Thyroid gland (tissue), 4 donors: ENCODE data around the gene LIPH. TPM values are rescaled to one million over a fixed set of nuclear protein-coding genes. Genes with fewer than 3 reads are reported as not detected.
"Not testable (repeated sequence)": the region's sequence is repeated elsewhere in the genome, so short reads cannot be mapped to it uniquely, and the experiment has no call there.

Experiments
- DNase-seq, 2 donors: peaks; one replicate each; pipeline ENCODE4 v3.0.0-alpha.2; 2019
- H3K27ac ChIP-seq, 3 donors: fragments of 200-600 bp; sonication (generic); 1 replicate in 2 of 3; 2 replicates in 1 of 3; pipeline ENCODE4 v1.5.1; 2016 to 2019; ENCODE audit warnings: mild to moderate bottlenecking in 1 of 3, moderate library complexity in 1 of 3
- H3K27me3 ChIP-seq: fragments of 200-600 bp; sonication (generic); one replicate; pipeline ENCODE4 v1.5.1; 2019
- H3K36me3 ChIP-seq, 2 donors: fragments of 200-600 bp; sonication (generic); one replicate each; pipeline ENCODE4 v1.5.1; 2016 to 2019
- H3K4me1 ChIP-seq, 2 donors: fragments of 200-600 bp; sonication (generic); one replicate each; pipeline ENCODE4 v1.5.1; 2017 to 2019
- H3K4me3 ChIP-seq, 3 donors: fragments of 200-600 bp; sonication (generic); replicated peaks in 1 of 3; 1 replicate in 2 of 3; 2 replicates in 1 of 3; pipeline ENCODE4 v1.5.1; 2016; ENCODE audit warnings: mild to moderate bottlenecking in 1 of 3
- H3K9me3 ChIP-seq: fragments of 200-600 bp; sonication (generic); one replicate; pipeline ENCODE4 v1.5.1; 2017
- CTCF ChIP-seq, 6 experiments: fragments of 200-600 bp in 3 of 6; fragments of 450-650 bp in 3 of 6; sonication (generic) in 3 of 6; IDR thresholded peaks; one replicate each; pipeline ENCODE4 v1.5.1; 2016 to 2019; ENCODE audit warnings: antibody characterized with exemption in 6 of 6, mild to moderate bottlenecking in 2 of 6, inconsistent platforms in 1 of 6, moderate library complexity in 1 of 6
- POLR2A ChIP-seq, 2 donors: fragments of 450-650 bp; IDR thresholded peaks; one replicate each; pipeline ENCODE4 v1.6.1; 2017; ENCODE audit warnings: antibody characterized with exemption in 2 of 2, mild to moderate bottlenecking in 2 of 2, moderate library complexity in 1 of 2
- WGBS, 2 donors: methylation state at CpG; one replicate each; pipeline ENCODE4 v1.1.5; 2017; 5-methylcytosine and 5-hydroxymethylcytosine counted together
- intact Hi-C: fragments of 100-400 bp; cut with DNase I; formaldehyde crosslinking; loops from one replicate; pipeline ENCODE4 v1.15.1; 2023
- total RNA-seq, 4 donors: library from RNA; depleted of rRNA; stranded (reverse); fragments of >200 nt; gene quantifications; one replicate each; pipeline ENCODE4 v1.2.3, GENCODE V29; 2016

The LIPH gene
- total RNA-seq, 4 donors from 2014 or later, result 0.13 to 0.81 (median 0.29) TPM; not detected in 1

- H3K27ac ChIP-seq, result no peak overlapping the region
- H3K27me3 ChIP-seq, result no peaks in the 10 kb centered on the region
- no peaks in the 10 kb centered on the region for H3K4me1 ChIP-seq
- no peak overlapping the region for H3K4me3 ChIP-seq
- no peaks in the 10 kb centered on the region for H3K9me3 ChIP-seq
- TF ChIP-seq POLR2A (IDR thresholded peaks at IDR 0.05), result no peak
- intact Hi-C loops, result no loop called here
- H3K36me3 ChIP-seq, result peaks cover 20% of the 10 kb centered on the region in 2 donors
- 96 to 97% methylated on average over 13 to 15 of the region's 15 CpGs for WGBS, 2 donors
- DNase-seq, result no peak
Measured at GRCh38 chr3:185473290-185473815, 79.0 kb downstream of the LIPH start.

DNA sequence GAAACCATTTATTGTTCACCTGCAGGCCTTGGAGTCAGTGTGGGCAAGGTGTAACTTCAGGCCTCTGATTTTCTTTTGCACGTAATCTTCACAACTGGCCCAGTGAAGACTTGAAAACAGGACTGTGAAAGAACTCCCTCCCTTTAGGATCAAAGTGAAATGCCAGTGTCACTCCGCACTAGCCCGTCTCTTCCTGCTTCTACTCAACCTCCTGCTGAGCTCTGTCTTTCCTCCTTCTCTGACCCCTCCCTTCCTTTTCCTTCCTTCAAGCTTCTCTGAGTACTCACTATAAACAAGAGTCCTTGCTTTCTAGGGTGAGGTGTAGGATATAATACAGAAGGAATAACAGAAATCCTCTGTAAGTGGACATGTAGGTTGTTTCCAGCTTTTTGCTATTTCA lies 82.1 kb downstream of the LIPH start:
- intact Hi-C loops, result no loop called here
- Histone ChIP-seq H3K9me3 (no peaks in the 10 kb centered on the region), H3K27me3 (no peaks in the 10 kb centered on the region), H3K4me1 (no peaks in the 10 kb centered on the region), H3K36me3 (peaks cover 28 to 33% of the 10 kb centered on the region in 2 donors), H3K4me3 (no peak overlapping the region), H3K27ac (no peak overlapping the region)
- no peak for DNase-seq
- TF ChIP-seq POLR2A (IDR thresholded peaks at IDR 0.05), result no peak
- no peak for TF ChIP-seq CTCF (IDR thresholded peaks at IDR 0.05)
- WGBS, 2 donors, result 82 to 84% methylated on average over 3 of the region's 3 CpGs

- no peaks in the 10 kb centered on the region for H3K9me3 ChIP-seq
- H3K36me3 ChIP-seq, result peaks cover 23 to 32% of the 10 kb centered on the region in 2 donors
- H3K27ac ChIP-seq, result no peak overlapping the region
- H3K27me3 ChIP-seq, result no peaks in the 10 kb centered on the region
- TF ChIP-seq POLR2A (IDR thresholded peaks at IDR 0.05), result no peak
- no peak for TF ChIP-seq CTCF (IDR thresholded peaks at IDR 0.05)
- H3K4me3 ChIP-seq, result no peak overlapping the region
- 82 to 86% methylated on average over 3 of the region's 3 CpGs for WGBS, 2 donors
- DNase-seq, result no peak
- H3K4me1 ChIP-seq, result no peaks in the 10 kb centered on the region
- intact Hi-C loops, result no loop called here
Measured at GRCh38 chr3:185469542-185469941, 82.8 kb downstream of the LIPH start.

GRCh38 chr3:185466123-185466522 lies 86.3 kb downstream of the LIPH start:
- H3K36me3 ChIP-seq, result peaks cover 7 to 17% of the 10 kb centered on the region in 2 donors
- 93% methylated on average over 5 of the region's 5 CpGs for WGBS, 2 donors
- H3K27ac ChIP-seq, H3K4me3 ChIP-seq, H3K9me3 ChIP-seq, DNase-seq, intact Hi-C loops, H3K4me1 ChIP-seq, H3K27me3 ChIP-seq: not testable (repeated sequence)

GRCh38 chr3:185465471-185465870 lies 86.9 kb downstream of the LIPH start:
- no peaks in the 10 kb centered on the region for H3K4me1 ChIP-seq
- no peaks in the 10 kb centered on the region for H3K9me3 ChIP-seq
- 94 to 95% methylated on average over 9 of the region's 9 CpGs for WGBS, 2 donors
- no peak for DNase-seq
- TF ChIP-seq CTCF (IDR thresholded peaks at IDR 0.05) (no peak), POLR2A (IDR thresholded peaks at IDR 0.05) (no peak)
- intact Hi-C loops, result no loop called here
- no peaks in the 10 kb centered on the region for H3K27me3 ChIP-seq
- H3K36me3 ChIP-seq, result peaks cover 7 to 17% of the 10 kb centered on the region in 2 donors
- H3K27ac ChIP-seq, result no peak overlapping the region
- H3K4me3 ChIP-seq, result no peak overlapping the region

- DNase-seq, result no peak
- 87 to 90% methylated on average over 6 of the region's 6 CpGs for WGBS, 2 donors
- Histone ChIP-seq H3K27me3 (no peaks in the 10 kb centered on the region), H3K9me3 (no peaks in the 10 kb centered on the region), H3K36me3 (peaks cover 3 to 5% of the 10 kb centered on the region in 2 donors), H3K4me1 (no peaks in the 10 kb centered on the region), H3K4me3 (no peak overlapping the region), H3K27ac (no peak overlapping the region)
- TF ChIP-seq CTCF (IDR thresholded peaks at IDR 0.05), result peak in 2 of 6 experiments; percentile 7 to 12
- TF ChIP-seq POLR2A (IDR thresholded peaks at IDR 0.05), result no peak
- intact Hi-C loops, result no loop called here
Measured at GRCh38 chr3:185460719-185461350, 91.6 kb downstream of the LIPH start.
